ENCODE data around the gene LIN37.

Gene LIN37

DNA sequence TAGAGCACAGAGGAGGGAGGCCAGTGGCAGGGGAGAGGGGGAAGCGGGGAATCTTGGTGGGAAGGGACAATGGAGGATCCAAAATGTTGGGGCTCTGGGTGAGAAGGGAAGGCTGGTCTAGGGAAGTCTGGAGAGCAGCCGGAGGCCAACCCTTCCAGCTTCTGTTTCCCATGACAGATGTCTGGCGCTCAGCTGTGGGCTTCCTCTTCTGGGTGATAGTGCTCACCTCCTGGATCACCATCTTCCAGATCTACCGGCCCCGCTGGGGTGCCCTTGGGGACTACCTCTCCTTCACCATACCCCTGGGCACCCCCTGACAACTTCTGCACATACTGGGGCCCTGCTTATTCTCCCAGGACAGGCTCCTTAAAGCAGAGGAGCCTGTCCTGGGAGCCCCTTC lies 1.8 kb upstream of the LIN37 start:
- H3K4me3 ChIP-seq (ENCODE audit: low read depth, low read length), result peak overlapping the region; percentile 82
- DNase-seq (ENCODE audit: low read depth), result no peak
- TF ChIP-seq, protein P1, sequence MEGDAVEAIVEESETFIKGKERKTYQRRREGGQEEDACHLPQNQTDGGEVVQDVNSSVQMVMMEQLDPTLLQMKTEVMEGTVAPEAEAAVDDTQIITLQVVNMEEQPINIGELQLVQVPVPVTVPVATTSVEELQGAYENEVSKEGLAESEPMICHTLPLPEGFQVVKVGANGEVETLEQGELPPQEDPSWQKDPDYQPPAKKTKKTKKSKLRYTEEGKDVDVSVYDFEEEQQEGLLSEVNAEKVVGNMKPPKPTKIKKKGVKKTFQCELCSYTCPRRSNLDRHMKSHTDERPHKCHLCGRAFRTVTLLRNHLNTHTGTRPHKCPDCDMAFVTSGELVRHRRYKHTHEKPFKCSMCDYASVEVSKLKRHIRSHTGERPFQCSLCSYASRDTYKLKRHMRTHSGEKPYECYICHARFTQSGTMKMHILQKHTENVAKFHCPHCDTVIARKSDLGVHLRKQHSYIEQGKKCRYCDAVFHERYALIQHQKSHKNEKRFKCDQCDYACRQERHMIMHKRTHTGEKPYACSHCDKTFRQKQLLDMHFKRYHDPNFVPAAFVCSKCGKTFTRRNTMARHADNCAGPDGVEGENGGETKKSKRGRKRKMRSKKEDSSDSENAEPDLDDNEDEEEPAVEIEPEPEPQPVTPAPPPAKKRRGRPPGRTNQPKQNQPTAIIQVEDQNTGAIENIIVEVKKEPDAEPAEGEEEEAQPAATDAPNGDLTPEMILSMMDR (conservative IDR thresholded peaks at IDR 0.05; ENCODE audit: low read depth, low read length), result no peak

DNA sequence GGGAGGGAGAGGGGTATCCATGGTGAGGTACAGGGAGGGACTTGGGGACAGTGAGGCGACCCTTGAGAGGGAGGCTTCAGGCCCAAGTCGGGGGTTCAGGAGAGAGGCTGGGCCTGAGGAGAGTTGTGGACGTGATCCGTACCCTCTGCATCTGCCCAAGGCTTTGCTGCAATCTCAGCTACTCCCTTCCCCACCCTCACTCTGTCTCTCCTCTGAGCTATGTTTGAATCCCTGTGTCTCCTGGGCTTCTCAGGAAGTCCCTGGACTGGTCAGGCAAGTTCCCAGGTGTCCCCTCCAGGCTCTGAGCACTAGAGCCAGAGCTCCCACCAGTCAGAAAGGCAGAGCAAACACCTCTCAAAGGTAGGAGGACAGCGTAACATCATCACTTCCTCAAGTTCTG lies 1.8 kb downstream of the LIN37 start:
- peak overlapping the region; percentile 31 for H3K4me3 ChIP-seq (ENCODE audit: low read depth, low read length)
- DNase-seq (ENCODE audit: low read depth), result no peak

DNA sequence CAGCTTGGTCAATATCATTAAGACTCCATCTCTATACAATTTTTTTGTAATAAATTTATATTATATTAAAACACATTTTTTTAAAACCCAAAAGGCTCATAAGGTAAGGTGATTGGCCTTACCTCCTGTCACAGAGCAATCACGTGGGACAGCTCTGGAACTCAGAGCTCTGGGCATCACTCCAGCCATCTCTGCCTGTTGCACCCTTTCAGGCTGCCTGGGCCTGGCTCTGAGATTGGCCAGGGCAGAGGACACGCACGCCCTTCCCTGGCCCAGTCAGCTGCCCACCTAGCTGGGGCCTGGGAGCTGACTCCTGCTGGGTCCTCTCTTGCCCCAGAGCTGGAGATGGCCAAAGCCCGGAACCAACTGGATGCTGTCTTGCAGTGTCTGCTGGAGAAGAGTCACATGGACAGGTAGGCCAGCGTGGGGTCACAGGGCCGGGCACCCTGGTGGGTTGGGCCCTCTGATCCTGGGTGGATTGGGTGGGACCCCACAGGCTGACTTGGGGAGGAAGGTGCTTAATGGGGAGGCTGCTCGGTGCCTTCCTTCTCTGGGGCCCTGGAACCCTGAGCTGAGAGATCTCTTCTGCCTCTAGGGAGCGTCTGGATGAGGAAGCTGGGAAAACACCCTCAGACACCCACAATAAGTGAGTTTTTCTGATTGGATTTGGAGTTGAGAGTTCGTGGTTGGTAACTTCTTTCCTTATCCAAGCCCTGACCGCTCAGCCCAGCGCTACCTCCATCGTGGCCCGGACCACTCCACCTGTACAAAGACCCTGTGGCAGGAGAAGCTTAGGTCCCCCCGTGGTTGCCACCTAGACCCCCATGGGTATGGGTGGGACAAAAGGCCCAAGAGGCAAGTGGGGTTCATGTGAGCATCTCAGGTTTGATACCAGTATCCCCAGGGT lies 3.7 kb downstream of the LIN37 start:
- no peak for DNase-seq (ENCODE audit: low read depth)
- H3K4me3 ChIP-seq (ENCODE audit: low read depth, low read length), result no peak overlapping the region
- TF ChIP-seq, protein P1 (conservative IDR thresholded peaks at IDR 0.05; ENCODE audit: low read depth, low read length), result no peak

More for the DNA sequence above, 1.8 kb downstream of the LIN37 start:
- TF ChIP-seq, protein P1 (conservative IDR thresholded peaks at IDR 0.05; ENCODE audit: low read depth, low read length), result no peak

DNA sequence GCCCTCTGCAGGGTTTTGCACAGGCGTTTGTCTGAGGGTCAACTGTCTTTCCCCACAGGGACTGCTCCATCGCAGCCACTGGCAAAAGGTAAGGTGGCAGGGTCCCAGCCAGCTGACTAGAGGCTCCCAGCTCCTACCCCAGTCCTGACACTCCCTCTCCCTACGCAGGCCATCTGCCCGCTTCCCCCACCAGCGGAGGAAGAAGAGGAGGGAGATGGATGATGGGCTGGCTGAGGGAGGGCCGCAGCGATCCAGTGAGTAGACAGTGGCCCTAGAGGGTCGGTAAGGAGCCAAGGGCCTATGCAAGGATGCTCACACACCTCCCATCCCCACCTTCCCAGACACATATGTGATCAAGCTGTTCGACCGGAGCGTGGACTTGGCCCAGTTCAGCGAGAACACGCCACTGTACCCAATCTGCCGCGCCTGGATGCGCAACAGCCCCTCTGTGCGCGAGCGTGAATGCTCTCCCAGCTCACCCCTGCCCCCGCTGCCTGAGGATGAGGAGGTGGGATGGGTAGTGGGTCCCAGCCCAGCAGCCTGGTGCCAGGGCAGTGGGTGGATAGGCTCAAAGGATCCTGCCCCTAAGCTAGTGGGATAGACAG lies 4.5 kb downstream of the LIN37 start:
- DNase-seq (ENCODE audit: low read depth), result no peak
- TF ChIP-seq, protein P1 (conservative IDR thresholded peaks at IDR 0.05; ENCODE audit: low read depth, low read length), result no peak
- H3K4me3 ChIP-seq (ENCODE audit: low read depth, low read length), result no peak overlapping the region

DNA sequence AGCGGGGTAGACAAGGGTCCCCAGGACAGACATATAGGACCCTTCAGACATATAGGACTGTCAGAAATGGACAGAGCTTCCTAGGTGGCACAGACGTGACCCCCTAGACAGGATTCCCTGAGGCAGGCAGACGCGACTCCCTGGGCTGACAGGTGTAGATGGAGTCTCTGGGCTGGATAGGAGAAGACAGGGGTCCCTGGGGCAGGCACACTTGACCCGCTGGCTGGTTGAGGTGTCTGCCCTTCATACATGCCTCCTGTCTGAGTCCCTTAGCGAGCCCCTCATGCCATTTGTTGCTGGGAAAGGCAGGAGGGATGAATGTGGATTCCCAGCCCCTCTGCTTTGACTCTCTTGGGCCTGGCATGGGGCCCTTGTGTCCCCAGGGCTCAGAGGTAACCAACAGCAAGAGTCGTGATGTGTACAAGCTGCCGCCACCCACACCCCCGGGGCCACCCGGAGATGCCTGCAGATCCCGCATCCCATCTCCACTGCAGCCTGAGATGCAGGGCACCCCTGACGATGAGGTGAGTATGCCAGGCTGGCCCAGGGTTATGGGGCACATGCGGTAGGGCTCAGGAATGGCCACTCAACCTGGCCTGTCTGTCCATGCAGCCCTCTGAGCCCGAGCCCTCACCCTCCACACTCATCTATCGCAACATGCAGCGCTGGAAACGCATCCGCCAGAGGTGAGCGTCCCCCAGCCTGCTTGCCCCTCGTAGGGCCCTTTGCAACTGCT lies 5.4 kb downstream of the LIN37 start:
- TF ChIP-seq, protein P1 (conservative IDR thresholded peaks at IDR 0.05; ENCODE audit: low read depth, low read length), result no peak
- H3K4me3 ChIP-seq (ENCODE audit: low read depth, low read length), result no peak overlapping the region
- no peak for DNase-seq (ENCODE audit: low read depth)

DNA sequence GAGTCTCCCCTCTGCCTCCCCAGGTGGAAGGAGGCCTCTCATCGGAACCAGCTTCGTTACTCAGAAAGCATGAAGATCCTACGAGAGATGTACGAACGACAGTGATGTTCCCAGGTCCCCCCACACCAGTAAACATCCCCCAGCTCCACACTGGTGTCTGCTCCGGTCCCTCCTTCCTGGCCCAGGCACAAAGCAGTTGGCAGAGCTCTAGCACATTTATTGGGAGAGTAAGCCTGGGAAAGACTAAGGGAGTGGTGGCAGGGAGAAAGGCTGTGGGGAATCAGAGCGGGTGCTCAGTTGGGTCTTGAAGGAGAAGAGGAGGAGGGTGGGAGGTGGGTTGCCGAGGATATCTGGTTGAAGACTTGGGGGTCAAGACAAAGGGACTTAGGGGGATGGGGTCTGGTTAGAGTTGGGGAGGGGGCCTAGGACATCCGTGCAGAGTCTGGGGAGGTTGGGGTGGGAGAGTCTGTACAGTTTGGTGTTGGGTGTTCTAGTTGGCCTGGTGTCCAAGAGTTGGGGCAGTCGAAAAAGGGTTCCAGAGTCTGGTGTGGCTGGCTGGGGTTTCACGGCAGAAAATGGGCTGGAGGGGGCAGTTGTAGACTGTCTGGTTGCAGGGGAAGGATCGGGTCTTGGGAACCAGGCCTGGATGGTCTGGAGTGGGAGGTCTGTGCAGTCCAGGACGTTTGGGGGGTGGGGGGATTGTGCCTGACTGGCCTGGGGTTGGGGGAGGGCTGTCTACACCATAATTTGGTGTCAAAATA lies 6.2 kb downstream of the LIN37 start:
- TF ChIP-seq, protein P1 (conservative IDR thresholded peaks at IDR 0.05; ENCODE audit: low read depth, low read length), result peak; percentile 1
- H3K4me3 ChIP-seq (ENCODE audit: low read depth, low read length), result no peak overlapping the region
- peak; percentile 28 for DNase-seq (ENCODE audit: low read depth)
